HCT116 (cell line): Measurements from ENCODE around the gene TBRG4. TPM values are rescaled to one million over a fixed set of nuclear protein-coding genes. Genes with fewer than 3 reads are reported as not detected.

Source experiments
- ATAC-seq: fragments of 200-7000 bp; cut with Tn5 transposase; 2 replicates; pipeline ENCODE4 v1.9.1; 2020; ENCODE audit warnings: mild to moderate bottlenecking, moderate library complexity
- BruUV-seq: library from RNA; stranded (reverse); fragments of 400-500 nt; replicated peaks from 2 replicates; lab custom pipeline; 2021; lab: Mats Ljungman, UMichigan
- CTCF ChIA-PET: fragments of 300-600 bp; sonication (Branson Sonifier 250); formaldehyde crosslinking; loops from one replicate; lab custom pipeline; 2021; ENCODE audit warnings: antibody characterized with exemption; lab: Charles Lee
- POLR2A ChIA-PET: fragments of 300-600, 350-600 bp; sonication (Branson Sonifier 250); formaldehyde crosslinking; loops from one replicate; lab custom pipeline; 2021; ENCODE audit warnings: antibody characterized with exemption; lab: Charles Lee
- RAD21 ChIA-PET, 2 experiments: fragments of 300-600 bp; sonication (Branson Sonifier 250); formaldehyde crosslinking; loops; one replicate each; lab custom pipeline; 2023; ENCODE audit warnings: low total read pairs in 2 of 2; ENCODE audit not compliant: uncharacterized antibody in 2 of 2, unreplicated experiment in 2 of 2, low non-redundant PET in 1 of 2; lab: Charles Lee
- DNase-seq: peaks from one replicate; pipeline ENCODE4 v3.0.0-alpha.2; 2010; ENCODE audit warnings: low read depth, low spot score
- H2AFZ ChIP-seq: fragments of 200-600 bp; shearing (Covaris generic), sonication (generic); 2 replicates; pipeline ENCODE4 v1.6.1; 2017; ENCODE audit warnings: low read depth, mixed run types, mixed read lengths, antibody characterized with exemption, low read length; ENCODE audit not compliant: poor library complexity, severe bottlenecking
- H3K27ac ChIP-seq: 2 replicates; pipeline ENCODE4 v1.5.1; 2012; ENCODE audit warnings: low read depth, low read length
- H3K27me3 ChIP-seq: fragments of 200-600 bp; sonication (generic); 2 replicates; pipeline ENCODE4 v1.6.1; 2016; ENCODE audit warnings: mixed run types, low read length, mixed read lengths; ENCODE audit not compliant: insufficient read depth
- H3K36me3 ChIP-seq, 2 experiments: fragments of 200-500 bp in 1 of 2; fragments of 200-600 bp in 1 of 2; sonication (Bioruptor generic) in 1 of 2; sonication (generic) in 1 of 2; 2 replicates each; pipeline versions ENCODE4 v1.5.1 to v1.6.1; 2014 to 2016; ENCODE audit warnings: low read length in 2 of 2, inconsistent platforms in 1 of 2, mixed read lengths in 1 of 2, mixed run types in 1 of 2; ENCODE audit not compliant: insufficient read depth in 2 of 2, control insufficient read depth in 1 of 2
- H3K4me1 ChIP-seq, 2 experiments: fragments of 200-600 bp in 1 of 2; sonication (generic) in 1 of 2; 2 replicates each; pipeline versions ENCODE4 v1.5.1 to v1.6.1; 2012 to 2017; ENCODE audit warnings: low read length in 2 of 2, inconsistent platforms in 1 of 2, mild to moderate bottlenecking in 1 of 2, mixed read lengths in 1 of 2, mixed run types in 1 of 2, moderate library complexity in 1 of 2; ENCODE audit not compliant: insufficient read depth in 2 of 2, control insufficient read depth in 1 of 2
- H3K4me2 ChIP-seq: fragments of 200-600 bp; sonication (generic); 2 replicates; pipeline ENCODE4 v1.6.1; 2017; ENCODE audit warnings: mixed run types, low read length, mixed read lengths
- H3K4me3 ChIP-seq, 2 experiments: fragments of 200-600 bp in 1 of 2; sonication (generic) in 1 of 2; replicated peaks in 1 of 2; 2 replicates each; pipeline ENCODE4 v1.5.1; 2011 to 2016; ENCODE audit warnings: low read length in 2 of 2, control low read depth in 1 of 2, low read depth in 1 of 2, mild to moderate bottlenecking in 1 of 2, mixed read lengths in 1 of 2, mixed run types in 1 of 2
- H3K79me2 ChIP-seq: fragments of 200-600 bp; sonication (generic); 2 replicates; pipeline ENCODE4 v1.6.1; 2017; ENCODE audit warnings: mild to moderate bottlenecking, mixed run types, low read length, moderate library complexity, mixed read lengths; ENCODE audit not compliant: insufficient read depth
- H3K9ac ChIP-seq: fragments of 200-600 bp; sonication (generic); 2 replicates; pipeline ENCODE4 v1.6.1; 2016; ENCODE audit warnings: low read length, mixed read lengths
- H3K9me2 ChIP-seq: fragments of 200-600 bp; sonication (generic), shearing (Covaris generic); 2 replicates; pipeline ENCODE4 v1.6.1; 2017; ENCODE audit warnings: mixed run types, mild to moderate bottlenecking, moderate library complexity; ENCODE audit not compliant: insufficient read depth
- H3K9me3 ChIP-seq, 2 experiments: fragments of 200-500 bp in 1 of 2; fragments of 200-600 bp in 1 of 2; sonication (Bioruptor generic) in 1 of 2; sonication (generic) in 1 of 2; 2 replicates each; pipeline ENCODE4 v1.6.1; 2014 to 2017; ENCODE audit warnings: low read length in 2 of 2, mixed read lengths in 2 of 2, inconsistent platforms in 1 of 2, low read depth in 1 of 2, mild to moderate bottlenecking in 1 of 2, mixed run types in 1 of 2, moderate library complexity in 1 of 2; ENCODE audit not compliant: control insufficient read depth in 1 of 2, insufficient read depth in 1 of 2
- H4K20me1 ChIP-seq: fragments of 200-600 bp; sonication (generic), shearing (Covaris generic); 2 replicates; pipeline ENCODE4 v1.6.1; 2017; ENCODE audit warnings: mixed run types, mild to moderate bottlenecking, moderate library complexity; ENCODE audit not compliant: insufficient read depth
- CEBPB ChIP-seq: IDR thresholded peaks from 2 replicates; pipeline ENCODE4 v1.6.1; 2012; ENCODE audit warnings: low read depth
- EZH2 ChIP-seq: fragments of 200-600 bp; sonication (generic); IDR thresholded peaks from 2 replicates; pipeline ENCODE4 v1.6.1; 2017; ENCODE audit warnings: antibody characterized with exemption, mixed run types
- EZH2phosphoT487 ChIP-seq: fragments of 200-600 bp; IDR thresholded peaks from 2 replicates; pipeline ENCODE4 v1.6.1; 2018; ENCODE audit warnings: antibody characterized with exemption, borderline replicate concordance
- FOSL1 ChIP-seq: IDR thresholded peaks from 2 replicates; pipeline ENCODE4 v1.6.1; 2012; ENCODE audit warnings: low read depth
- POLR2A ChIP-seq: IDR thresholded peaks from 2 replicates; pipeline ENCODE4 v1.7.0; 2011; ENCODE audit warnings: borderline replicate concordance; ENCODE audit not compliant: insufficient read depth, insufficient read length; ENCODE audit errors: extremely low read depth
- RAD21 ChIP-seq: IDR thresholded peaks from 2 replicates; pipeline ENCODE4 v1.6.1; 2012; ENCODE audit warnings: low read depth, mild to moderate bottlenecking
- SIN3A ChIP-seq: IDR thresholded peaks from 2 replicates; pipeline ENCODE4 v1.6.1; 2012; ENCODE audit warnings: low read depth
- SP1 ChIP-seq: IDR thresholded peaks from 2 replicates; pipeline ENCODE4 v1.6.1; 2012; ENCODE audit warnings: low read depth
- SRF ChIP-seq: IDR thresholded peaks from 2 replicates; pipeline ENCODE4 v1.6.1; 2012; ENCODE audit warnings: low read depth
- TCF7L2 ChIP-seq: IDR thresholded peaks from 2 replicates; pipeline ENCODE4 v1.7.0; 2011; ENCODE audit warnings: borderline replicate concordance, inconsistent platforms; ENCODE audit not compliant: insufficient read depth, insufficient read length; ENCODE audit errors: extremely low read depth
- ZNF274 ChIP-seq: fragments of 200-500 bp; sonication (Bioruptor generic); IDR thresholded peaks from 2 replicates; pipeline ENCODE4 v1.6.1; 2014; ENCODE audit warnings: mild to moderate bottlenecking, low read depth, low read length, inconsistent platforms
- intact Hi-C: fragments of 100-400 bp; cut with micrococcal nuclease; formaldehyde crosslinking; loops from 2 replicates; pipeline ENCODE4 v1.10.0; 2022
- total RNA-seq: library from RNA; stranded (reverse); gene quantifications from one replicate; pipeline ENCODE4 v1.2.1, GENCODE V29; 2021; ENCODE audit not compliant: unreplicated experiment
- TF ChIP-seq, protein P1 (sequence below): IDR thresholded peaks from 2 replicates; pipeline ENCODE4 v1.6.1; 2012
- TF ChIP-seq, protein P2 (sequence below): IDR thresholded peaks from 2 replicates; pipeline ENCODE4 v1.6.1; 2011; ENCODE audit warnings: mild to moderate bottlenecking, low read length, moderate library complexity; ENCODE audit not compliant: insufficient replicate concordance; ENCODE audit errors: extremely low read depth
- TF ChIP-seq, protein P3 (sequence below), 3 experiments: fragments of 200-600 bp in 1 of 3; sonication (generic) in 1 of 3; IDR thresholded peaks in 2 of 3; conservative IDR thresholded peaks in 1 of 3; 2 replicates each; pipeline ENCODE4 v1.5.1; 2012 to 2017; ENCODE audit warnings: low read depth in 2 of 3, low read length in 2 of 3, antibody characterized with exemption in 1 of 3, borderline replicate concordance in 1 of 3, control low read depth in 1 of 3, mild to moderate bottlenecking in 1 of 3, mixed read lengths in 1 of 3, mixed run types in 1 of 3, moderate library complexity in 1 of 3; ENCODE audit not compliant: insufficient read depth in 1 of 3

The TBRG4 gene
- total RNA-seq, 1 experiment from 2014 or later: 136 TPM

DNA sequence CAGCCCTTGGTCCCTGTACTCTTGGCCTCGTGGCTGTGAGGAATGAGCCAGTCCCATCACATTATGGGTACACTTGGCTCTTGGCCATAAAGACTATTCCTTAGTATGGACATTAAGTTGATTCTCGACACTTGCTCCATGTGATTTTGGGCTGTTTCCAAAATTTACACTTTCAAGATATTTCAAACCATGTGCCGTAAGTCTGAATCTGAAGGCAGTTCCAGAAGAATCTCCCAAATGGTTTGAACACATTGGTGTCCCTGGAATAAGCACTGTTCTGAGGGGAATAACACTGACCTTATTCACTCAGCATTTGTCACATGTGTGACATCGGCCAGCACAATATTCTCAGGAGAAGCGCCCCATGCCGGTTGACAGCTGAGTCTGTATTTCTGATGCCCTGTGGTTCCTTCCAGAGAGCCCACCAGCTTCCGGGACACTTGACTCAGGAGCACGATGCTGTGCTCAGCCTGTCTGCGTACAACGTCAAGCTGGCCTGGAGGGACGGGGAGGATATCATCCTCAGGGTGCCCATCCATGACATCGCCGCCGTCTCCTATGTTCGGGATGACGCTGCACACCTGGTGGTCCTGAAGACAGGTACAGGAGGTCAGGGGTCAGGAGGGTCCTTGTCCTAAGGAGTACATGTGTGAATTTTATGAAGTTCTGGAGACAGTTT lies 47.3 kb downstream of the TBRG4 start:
- peaks cover 12 to 19% of the 10 kb centered on the region in 2 experiments for H3K4me1 ChIP-seq
- no peak overlapping the region for H3K9ac ChIP-seq
- DNase-seq: no peak
- H3K27ac ChIP-seq: no peak overlapping the region
- BruUV-seq: no TSS peak
- H3K9me2 ChIP-seq: no peaks in the 10 kb centered on the region
- CTCF ChIA-PET: no interaction called here
- no peak overlapping the region for H3K4me3 ChIP-seq
- H3K4me2 ChIP-seq: no peak overlapping the region
- intact Hi-C loops: no loop called here
- H4K20me1 ChIP-seq: no peaks in the 10 kb centered on the region
- POLR2A ChIA-PET: no interaction called here
- no peaks in the 10 kb centered on the region; a peak in 1 of 4 replicates for H3K36me3 ChIP-seq
- H3K79me2 ChIP-seq: peaks cover 4% of the 10 kb centered on the region; the same call in 1 of the 2 replicates
- TF ChIP-seq EZH2: no peak
- TF ChIP-seq POLR2A: no peak
- no peak for TF ChIP-seq SIN3A
- TF ChIP-seq, protein P1, sequence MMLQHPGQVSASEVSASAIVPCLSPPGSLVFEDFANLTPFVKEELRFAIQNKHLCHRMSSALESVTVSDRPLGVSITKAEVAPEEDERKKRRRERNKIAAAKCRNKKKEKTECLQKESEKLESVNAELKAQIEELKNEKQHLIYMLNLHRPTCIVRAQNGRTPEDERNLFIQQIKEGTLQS: no peak
- TF ChIP-seq ZNF274: no peak
- no peak for TF ChIP-seq RAD21
- TF ChIP-seq, all 23 proteins: peak for 0
- no peak for ATAC-seq
- no peak overlapping the region for H2AFZ ChIP-seq
- RAD21 ChIA-PET: no interaction called here
- H3K27me3 ChIP-seq: no peaks in the 10 kb centered on the region
- H3K9me3 ChIP-seq: no peaks in the 10 kb centered on the region

DNA sequence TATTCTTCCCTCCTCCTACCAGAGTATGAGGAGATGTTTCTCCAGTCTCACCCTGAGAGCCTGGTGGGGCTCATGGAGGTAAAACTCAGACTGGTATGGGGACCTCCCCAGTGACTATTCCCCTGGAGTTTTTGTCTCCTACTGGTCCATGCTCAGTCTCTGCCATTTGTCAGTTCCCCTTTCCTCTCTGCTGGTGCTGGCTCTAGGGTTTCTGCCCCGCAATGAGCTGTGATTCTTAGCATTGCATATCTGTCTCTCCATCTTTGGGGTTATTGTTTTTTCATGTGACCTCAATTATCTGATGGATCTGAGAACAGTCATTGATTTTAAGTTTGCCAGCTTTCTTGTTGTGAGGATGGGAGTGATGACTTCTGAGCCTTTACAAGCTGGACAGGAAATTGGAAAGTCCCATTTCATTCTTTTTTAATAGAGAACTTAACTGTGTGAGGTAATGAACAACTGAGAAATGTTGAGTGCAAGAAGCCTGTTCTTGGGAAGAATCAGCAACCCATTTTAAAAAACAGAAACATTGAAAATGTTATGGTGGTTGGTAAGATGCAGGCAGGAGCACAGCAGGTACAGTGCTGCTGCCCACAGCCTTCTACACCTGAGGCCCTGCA lies 49.6 kb downstream of the TBRG4 start:
- no peaks in the 10 kb centered on the region for H3K9me3 ChIP-seq
- CTCF ChIA-PET: no interaction called here
- peaks cover 7% of the 10 kb centered on the region; the same call in 1 of the 2 replicates for H3K79me2 ChIP-seq
- no peaks in the 10 kb centered on the region; a peak in 1 of 4 replicates for H3K36me3 ChIP-seq
- ATAC-seq (no peak), DNase-seq (no peak)
- RAD21 ChIA-PET: no interaction called here
- no peak overlapping the region for H3K9ac ChIP-seq
- peaks cover 0 to 15% of the 10 kb centered on the region in 2 experiments; a peak in 2 of 4 replicates for H3K4me1 ChIP-seq
- no peaks in the 10 kb centered on the region for H3K27me3 ChIP-seq
- no peak overlapping the region for H3K4me3 ChIP-seq
- POLR2A ChIA-PET: no interaction called here
- no TSS peak for BruUV-seq
- no peaks in the 10 kb centered on the region for H3K9me2 ChIP-seq
- H3K4me2 ChIP-seq: no peak overlapping the region
- H2AFZ ChIP-seq: no peak overlapping the region
- no peak overlapping the region for H3K27ac ChIP-seq
- H4K20me1 ChIP-seq: no peaks in the 10 kb centered on the region
- intact Hi-C loops: no loop called here
- TF ChIP-seq, protein P1: no peak
- no peak for TF ChIP-seq CEBPB
- TF ChIP-seq, protein P2, sequence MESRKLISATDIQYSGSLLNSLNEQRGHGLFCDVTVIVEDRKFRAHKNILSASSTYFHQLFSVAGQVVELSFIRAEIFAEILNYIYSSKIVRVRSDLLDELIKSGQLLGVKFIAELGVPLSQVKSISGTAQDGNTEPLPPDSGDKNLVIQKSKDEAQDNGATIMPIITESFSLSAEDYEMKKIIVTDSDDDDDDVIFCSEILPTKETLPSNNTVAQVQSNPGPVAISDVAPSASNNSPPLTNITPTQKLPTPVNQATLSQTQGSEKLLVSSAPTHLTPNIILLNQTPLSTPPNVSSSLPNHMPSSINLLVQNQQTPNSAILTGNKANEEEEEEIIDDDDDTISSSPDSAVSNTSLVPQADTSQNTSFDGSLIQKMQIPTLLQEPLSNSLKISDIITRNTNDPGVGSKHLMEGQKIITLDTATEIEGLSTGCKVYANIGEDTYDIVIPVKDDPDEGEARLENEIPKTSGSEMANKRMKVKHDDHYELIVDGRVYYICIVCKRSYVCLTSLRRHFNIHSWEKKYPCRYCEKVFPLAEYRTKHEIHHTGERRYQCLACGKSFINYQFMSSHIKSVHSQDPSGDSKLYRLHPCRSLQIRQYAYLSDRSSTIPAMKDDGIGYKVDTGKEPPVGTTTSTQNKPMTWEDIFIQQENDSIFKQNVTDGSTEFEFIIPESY: no peak
- no peak for TF ChIP-seq SRF
- no peak for TF ChIP-seq RAD21
- no peak for TF ChIP-seq FOSL1
- no peak for TF ChIP-seq ZNF274
- no peak for TF ChIP-seq SP1
- TF ChIP-seq, protein P3, sequence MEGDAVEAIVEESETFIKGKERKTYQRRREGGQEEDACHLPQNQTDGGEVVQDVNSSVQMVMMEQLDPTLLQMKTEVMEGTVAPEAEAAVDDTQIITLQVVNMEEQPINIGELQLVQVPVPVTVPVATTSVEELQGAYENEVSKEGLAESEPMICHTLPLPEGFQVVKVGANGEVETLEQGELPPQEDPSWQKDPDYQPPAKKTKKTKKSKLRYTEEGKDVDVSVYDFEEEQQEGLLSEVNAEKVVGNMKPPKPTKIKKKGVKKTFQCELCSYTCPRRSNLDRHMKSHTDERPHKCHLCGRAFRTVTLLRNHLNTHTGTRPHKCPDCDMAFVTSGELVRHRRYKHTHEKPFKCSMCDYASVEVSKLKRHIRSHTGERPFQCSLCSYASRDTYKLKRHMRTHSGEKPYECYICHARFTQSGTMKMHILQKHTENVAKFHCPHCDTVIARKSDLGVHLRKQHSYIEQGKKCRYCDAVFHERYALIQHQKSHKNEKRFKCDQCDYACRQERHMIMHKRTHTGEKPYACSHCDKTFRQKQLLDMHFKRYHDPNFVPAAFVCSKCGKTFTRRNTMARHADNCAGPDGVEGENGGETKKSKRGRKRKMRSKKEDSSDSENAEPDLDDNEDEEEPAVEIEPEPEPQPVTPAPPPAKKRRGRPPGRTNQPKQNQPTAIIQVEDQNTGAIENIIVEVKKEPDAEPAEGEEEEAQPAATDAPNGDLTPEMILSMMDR (IDR thresholded peaks at IDR 0.05 in 2 of 3, conservative IDR thresholded peaks at IDR 0.05 in 1 of 3; ENCODE audit: borderline replicate concordance in 1 of 3, insufficient read depth in 1 of 3, low read depth in 2 of 3, low read length in 2 of 3): no peak
- TF ChIP-seq EZH2phosphoT487: no peak
- TF ChIP-seq TCF7L2: no peak
